ENCODE measurements around the gene KRT80.

Gene KRT80

GRCh38 chr12:52156757-52157565 lies 34.9 kb downstream of the KRT80 start:
- TF ChIP-seq CTCF (IDR thresholded peaks at IDR 0.05; ENCODE audit: insufficient read depth, low read length) (peak; percentile 85), POLR2AphosphoS5 (IDR thresholded peaks at IDR 0.05; ENCODE audit: low read depth) (no peak), GABPA (IDR thresholded peaks at IDR 0.05; ENCODE audit: low read depth) (no peak), SPI1 (IDR thresholded peaks at IDR 0.05; ENCODE audit: borderline replicate concordance, low read depth) (no peak), REST (IDR thresholded peaks at IDR 0.05; ENCODE audit: insufficient replicate concordance, low read depth) (no peak)
- Histone ChIP-seq H3K27me3 (ENCODE audit: insufficient read depth, poor library complexity, severe bottlenecking) (no peaks in the 10 kb centered on the region), H3K4me3 (replicated peaks; ENCODE audit: insufficient read depth, low read length) (no peak overlapping the region), H3K27ac (replicated peaks) (no peak overlapping the region)
- DNase-seq (ENCODE audit: low read depth in 1 of 2, low spot score in 1 of 2): peak; percentile 41 to 68

GRCh38 chr12:52156311-52156710 lies 35.5 kb downstream of the KRT80 start:
- no peak overlapping the region for H3K27ac ChIP-seq (replicated peaks)
- H3K27me3 ChIP-seq (ENCODE audit: insufficient read depth, poor library complexity, severe bottlenecking): no peaks in the 10 kb centered on the region
- H3K4me3 ChIP-seq (replicated peaks; ENCODE audit: insufficient read depth, low read length): no peak overlapping the region
- DNase-seq (ENCODE audit: low read depth in 1 of 2, low spot score in 1 of 2): no peak
- TF ChIP-seq GABPA (IDR thresholded peaks at IDR 0.05; ENCODE audit: low read depth): no peak

GRCh38 chr12:52155048-52155868 lies 36.6 kb downstream of the KRT80 start:
- TF ChIP-seq SPI1 (IDR thresholded peaks at IDR 0.05; ENCODE audit: borderline replicate concordance, low read depth) (no peak), POLR2AphosphoS5 (IDR thresholded peaks at IDR 0.05; ENCODE audit: low read depth) (no peak), CTCF (IDR thresholded peaks at IDR 0.05; ENCODE audit: insufficient read depth, low read length) (no peak), GABPA (IDR thresholded peaks at IDR 0.05; ENCODE audit: low read depth) (no peak), REST (IDR thresholded peaks at IDR 0.05; ENCODE audit: insufficient replicate concordance, low read depth) (no peak)
- no peak for DNase-seq (ENCODE audit: low read depth in 1 of 2, low spot score in 1 of 2)
- H3K27me3 ChIP-seq (ENCODE audit: insufficient read depth, poor library complexity, severe bottlenecking): peaks cover 2% of the 10 kb centered on the region

GRCh38 chr12:52152905-52153317 lies 38.9 kb downstream of the KRT80 start:
- TF ChIP-seq REST (IDR thresholded peaks at IDR 0.05; ENCODE audit: insufficient replicate concordance, low read depth) (no peak), GABPA (IDR thresholded peaks at IDR 0.05; ENCODE audit: low read depth) (no peak), CTCF (IDR thresholded peaks at IDR 0.05; ENCODE audit: insufficient read depth, low read length) (no peak), SPI1 (IDR thresholded peaks at IDR 0.05; ENCODE audit: borderline replicate concordance, low read depth) (no peak), POLR2AphosphoS5 (IDR thresholded peaks at IDR 0.05; ENCODE audit: low read depth) (no peak)
- Histone ChIP-seq H3K27ac (replicated peaks) (no peak overlapping the region), H3K4me3 (replicated peaks; ENCODE audit: insufficient read depth, low read length) (no peak overlapping the region), H3K27me3 (ENCODE audit: insufficient read depth, poor library complexity, severe bottlenecking) (peaks cover 2% of the 10 kb centered on the region)
- no peak for DNase-seq (ENCODE audit: low read depth in 1 of 2, low spot score in 1 of 2)

More at GRCh38 chr12:52155048-52155868, 36.6 kb downstream of the KRT80 start:
- Histone ChIP-seq H3K27ac (replicated peaks) (no peak overlapping the region), H3K4me3 (replicated peaks; ENCODE audit: insufficient read depth, low read length) (no peak overlapping the region)

Data from HL-60 (cell line).